Measurements from ENCODE around the gene BDKRB2. TPM values are rescaled to one million over a fixed set of nuclear protein-coding genes. Genes with fewer than 3 reads are reported as not detected.

The BDKRB2 gene
- total RNA-seq, 1 experiment from 2014 or later = 0.28 TPM

DNA sequence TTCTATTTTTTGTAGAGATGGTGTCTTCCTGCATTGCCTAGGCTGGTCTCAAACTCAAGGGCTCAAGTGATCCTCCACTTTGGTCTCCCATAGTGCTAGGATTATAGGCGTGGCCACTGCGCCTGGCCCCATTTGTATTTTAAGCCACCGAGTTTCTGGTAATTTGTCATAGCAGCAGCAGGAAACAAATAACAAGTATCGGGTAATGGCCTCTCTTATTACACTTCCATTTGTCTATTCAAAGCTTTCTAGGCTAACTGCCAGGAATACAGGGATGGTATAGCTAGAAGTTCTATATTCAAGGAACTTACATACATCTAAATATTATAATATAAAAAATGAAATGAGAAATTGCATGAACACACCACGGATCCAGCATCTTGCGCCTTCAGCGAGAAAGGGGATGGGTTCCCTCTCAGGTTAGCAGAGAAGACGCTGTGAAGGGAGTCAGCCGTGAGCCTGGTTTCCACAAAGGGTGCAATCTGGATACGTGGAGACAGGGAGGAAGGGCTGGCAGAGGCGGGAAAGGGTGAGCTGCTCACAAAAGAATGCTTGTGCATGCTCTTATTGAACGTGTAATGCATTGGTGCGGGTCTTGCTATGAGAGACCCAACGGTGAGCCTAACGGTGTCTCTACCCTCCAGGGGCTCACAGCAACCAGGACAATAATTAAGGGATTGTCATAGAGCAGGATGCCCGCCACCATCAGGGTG, 60.9 kb downstream of the BDKRB2 start:
- Histone ChIP-seq H3K4me2 (no peak overlapping the region), H3K27me3 (ENCODE audit: insufficient read depth, low read depth) (no peaks in the 10 kb centered on the region), H2AFZ (no peak overlapping the region), H3F3A (ENCODE audit: insufficient read depth, low read depth) (peaks cover 26% of the 10 kb centered on the region; the same call in 1 of the 2 replicates), H3K4me3 (no peak overlapping the region), H3K79me2 (ENCODE audit: low read depth) (no peaks in the 10 kb centered on the region), H4K20me1 (ENCODE audit: insufficient read depth) (no peaks in the 10 kb centered on the region), H3K4me1 (replicated peaks; ENCODE audit: insufficient read depth) (peaks cover 61% of the 10 kb centered on the region), H3K9me2 (ENCODE audit: insufficient read depth) (no peaks in the 10 kb centered on the region), H3K36me3 (ENCODE audit: low read depth) (no peaks in the 10 kb centered on the region), H3K9me3 (ENCODE audit: insufficient read depth, low read depth) (no peaks in the 10 kb centered on the region), H3K27ac (no peak overlapping the region)
- no peak for DNase-seq
- intact Hi-C loops (cut with micrococcal nuclease; ENCODE audit: unreplicated experiment) = loop anchor here (5.0 kb wide), 1 partner anchor 63 kb away; the partner anchor contains the start of gene BDKRB2
- no TSS peak for BruUV-seq (replicated peaks)
- CTCF ChIA-PET = no interaction called here
- TF ChIP-seq EZH2 (IDR thresholded peaks at IDR 0.05; ENCODE audit: low read depth) = no peak
- TF ChIP-seq, protein P1, sequence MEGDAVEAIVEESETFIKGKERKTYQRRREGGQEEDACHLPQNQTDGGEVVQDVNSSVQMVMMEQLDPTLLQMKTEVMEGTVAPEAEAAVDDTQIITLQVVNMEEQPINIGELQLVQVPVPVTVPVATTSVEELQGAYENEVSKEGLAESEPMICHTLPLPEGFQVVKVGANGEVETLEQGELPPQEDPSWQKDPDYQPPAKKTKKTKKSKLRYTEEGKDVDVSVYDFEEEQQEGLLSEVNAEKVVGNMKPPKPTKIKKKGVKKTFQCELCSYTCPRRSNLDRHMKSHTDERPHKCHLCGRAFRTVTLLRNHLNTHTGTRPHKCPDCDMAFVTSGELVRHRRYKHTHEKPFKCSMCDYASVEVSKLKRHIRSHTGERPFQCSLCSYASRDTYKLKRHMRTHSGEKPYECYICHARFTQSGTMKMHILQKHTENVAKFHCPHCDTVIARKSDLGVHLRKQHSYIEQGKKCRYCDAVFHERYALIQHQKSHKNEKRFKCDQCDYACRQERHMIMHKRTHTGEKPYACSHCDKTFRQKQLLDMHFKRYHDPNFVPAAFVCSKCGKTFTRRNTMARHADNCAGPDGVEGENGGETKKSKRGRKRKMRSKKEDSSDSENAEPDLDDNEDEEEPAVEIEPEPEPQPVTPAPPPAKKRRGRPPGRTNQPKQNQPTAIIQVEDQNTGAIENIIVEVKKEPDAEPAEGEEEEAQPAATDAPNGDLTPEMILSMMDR (conservative IDR thresholded peaks at IDR 0.05) = no peak
- POLR2A ChIA-PET (ENCODE audit: unreplicated experiment) = interaction anchor here (0.6 kb wide), 1 partner anchor 130 kb away, joined by 3 read pairs; no protein-coding TSS in a partner anchor

GRCh38 chr14:96267336-96267735, 62.7 kb downstream of the BDKRB2 start:
- peaks cover 64% of the 10 kb centered on the region for H3K4me1 ChIP-seq (replicated peaks; ENCODE audit: insufficient read depth)
- POLR2A ChIA-PET (ENCODE audit: unreplicated experiment) = no interaction called here
- no peak overlapping the region for H3K4me3 ChIP-seq

DNA sequence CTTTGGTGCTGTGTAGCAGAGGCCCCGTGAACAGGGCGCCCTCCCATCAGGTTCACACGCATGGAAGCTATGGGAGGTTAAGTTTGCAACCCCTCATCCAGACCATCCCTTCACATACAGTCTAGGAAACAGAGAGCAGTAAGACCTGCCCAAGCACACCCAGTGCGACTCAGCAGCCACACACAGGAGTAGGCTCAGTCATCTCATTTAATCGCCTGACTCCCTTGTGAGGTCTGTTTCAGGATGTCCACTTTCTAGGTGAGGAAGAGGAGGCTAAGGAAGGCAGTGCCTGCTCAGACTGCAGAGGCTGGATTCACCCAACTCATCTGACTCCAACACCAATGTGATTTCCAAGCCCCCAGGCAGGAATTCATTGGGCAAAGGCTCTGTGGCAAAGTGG, 63.3 kb downstream of the BDKRB2 start:
- intact Hi-C loops (cut with micrococcal nuclease; ENCODE audit: unreplicated experiment) = loop anchor here (5.0 kb wide), 1 partner anchor 66 kb away; the partner anchor contains the start of gene BDKRB2
- TF ChIP-seq EZH2 (IDR thresholded peaks at IDR 0.05; ENCODE audit: low read depth) = no peak
- TF ChIP-seq, protein P1 (conservative IDR thresholded peaks at IDR 0.05) = no peak
- H2AFZ ChIP-seq = no peak overlapping the region
- H3K36me3 ChIP-seq (ENCODE audit: low read depth) = no peaks in the 10 kb centered on the region
- no peak overlapping the region for H3K4me3 ChIP-seq
- no peak for DNase-seq
- BruUV-seq (replicated peaks) = no TSS peak
- no peaks in the 10 kb centered on the region for H3K9me2 ChIP-seq (ENCODE audit: insufficient read depth)
- H3K27ac ChIP-seq = peak overlapping the region; percentile 82
- ChIA-PET POLR2A (ENCODE audit: unreplicated experiment) (no interaction called here), CTCF (no interaction called here)
- peaks cover 61% of the 10 kb centered on the region for H3K4me1 ChIP-seq (replicated peaks; ENCODE audit: insufficient read depth)
- no peaks in the 10 kb centered on the region for H3K27me3 ChIP-seq (ENCODE audit: insufficient read depth, low read depth)
- no peaks in the 10 kb centered on the region for H4K20me1 ChIP-seq (ENCODE audit: insufficient read depth)
- peak overlapping the region; percentile 68 for H3K4me2 ChIP-seq
- no peaks in the 10 kb centered on the region; the same call in none of the 2 replicates for H3K9me3 ChIP-seq (ENCODE audit: insufficient read depth, low read depth)
- peaks cover 34% of the 10 kb centered on the region for H3F3A ChIP-seq (ENCODE audit: insufficient read depth, low read depth)
- H3K79me2 ChIP-seq (ENCODE audit: low read depth) = no peaks in the 10 kb centered on the region

More at GRCh38 chr14:96267336-96267735, 62.7 kb downstream of the BDKRB2 start:
- Histone ChIP-seq H3K9me3 (ENCODE audit: insufficient read depth, low read depth) (no peaks in the 10 kb centered on the region; the same call in none of the 2 replicates), H3K27me3 (ENCODE audit: insufficient read depth, low read depth) (no peaks in the 10 kb centered on the region), H3K9me2 (ENCODE audit: insufficient read depth) (no peaks in the 10 kb centered on the region), H3K27ac (peak overlapping the region; percentile 82), H3F3A (ENCODE audit: insufficient read depth, low read depth) (peaks cover 34% of the 10 kb centered on the region), H2AFZ (no peak overlapping the region), H4K20me1 (ENCODE audit: insufficient read depth) (no peaks in the 10 kb centered on the region), H3K4me2 (0 out of 2 replicates have a peak overlapping the region, but pooled peaks have one; percentile 68), H3K36me3 (ENCODE audit: low read depth) (no peaks in the 10 kb centered on the region), H3K79me2 (ENCODE audit: low read depth) (no peaks in the 10 kb centered on the region)
- CTCF ChIA-PET = no interaction called here
- no peak for DNase-seq
- BruUV-seq (replicated peaks) = no TSS peak
- TF ChIP-seq EZH2 (IDR thresholded peaks at IDR 0.05; ENCODE audit: low read depth) = no peak
- TF ChIP-seq, protein P1 (conservative IDR thresholded peaks at IDR 0.05) = no peak
- intact Hi-C loops (cut with micrococcal nuclease; ENCODE audit: unreplicated experiment) = loop anchor here (5.0 kb wide), 1 partner anchor 65 kb away; the partner anchor contains the start of gene BDKRB2

Data from PC-9 (cell line).